GM12878 (cell line): ENCODE data around the gene MOCOS. TPM values are rescaled to one million over a fixed set of nuclear protein-coding genes. Genes with fewer than 3 reads are reported as not detected.

Source experiments
- ATF7 ChIP-seq: fragments of 450-650 bp; IDR thresholded peaks from 2 replicates; pipeline ENCODE4 v1.6.1; 2016; ENCODE audit warnings: low read depth, mild to moderate bottlenecking
- BACH1 ChIP-seq: fragments of 450-650 bp; IDR thresholded peaks from 2 replicates; pipeline ENCODE4 v1.6.1; 2017; ENCODE audit warnings: mild to moderate bottlenecking, borderline replicate concordance
- NRF1 ChIP-seq: conservative IDR thresholded peaks from 2 replicates; pipeline ENCODE4 v1.6.1; 2011; ENCODE audit warnings: mild to moderate bottlenecking, low read depth, low read length, improper control_type of control experiment
- PAX5 ChIP-seq: IDR thresholded peaks from 2 replicates; pipeline ENCODE4 v1.6.1; 2011; ENCODE audit warnings: low read depth, low read length, borderline replicate concordance
- PAX8 ChIP-seq: fragments of 450-650 bp; IDR thresholded peaks from 2 replicates; pipeline ENCODE4 v1.6.1; 2017; ENCODE audit warnings: mild to moderate bottlenecking, moderate library complexity
- RELB ChIP-seq: fragments of 450-650 bp; IDR thresholded peaks from 2 replicates; pipeline ENCODE4 v1.6.1; 2017; ENCODE audit warnings: low read depth, mild to moderate bottlenecking, moderate library complexity
- STAT3 ChIP-seq: IDR thresholded peaks from 2 replicates; pipeline ENCODE4 v1.6.1; 2011; ENCODE audit warnings: low read depth, low read length, improper control_type of control experiment
- TCF12 ChIP-seq: IDR thresholded peaks from 2 replicates; pipeline ENCODE4 v1.6.1; 2011; ENCODE audit warnings: low read depth, mild to moderate bottlenecking, low read length
- ZNF384 ChIP-seq: IDR thresholded peaks from 2 replicates; pipeline ENCODE4 v1.6.1; 2012; ENCODE audit warnings: low read depth, mild to moderate bottlenecking, low read length, improper control_type of control experiment, borderline replicate concordance
- polyA plus RNA-seq, 11 experiments: library from polyadenylated mRNA; depleted of rRNA in 4 of 11; unstranded in 6 of 11; stranded (reverse) in 5 of 11; fragments of >200 nt; fragmentation: Nextera tagmentation in 4 of 11; fragmentation: Illumina TruSeq in 1 of 11; extraction: Ambion mirVana in 4 of 11; extraction: Trizol in 1 of 11; gene quantifications; 1 replicate in 1 of 11; 2 replicates in 10 of 11; pipeline versions ENCODE4 v1.2.1 to v1.2.3, GENCODE V29; 2011 to 2016; ENCODE audit warnings: inconsistent platforms in 2 of 11, missing spikeins in 2 of 11, low read depth in 1 of 11
- total RNA-seq, 4 experiments: library from RNA; depleted of rRNA in 3 of 4; stranded (reverse); fragments of >200 nt in 3 of 4; fragmentation: Illumina TruSeq in 1 of 4; extraction: Trizol in 1 of 4; gene quantifications; 2 replicates each; pipeline versions ENCODE4 v1.2.1 to v1.2.3, GENCODE V29; 2013 to 2021
- TF ChIP-seq, protein P1 (sequence below): fragments of 450-650 bp; formaldehyde crosslinking; IDR thresholded peaks from 2 replicates; pipeline ENCODE4 v1.4.0; 2020; ENCODE audit warnings: mild to moderate bottlenecking, moderate library complexity
- TF ChIP-seq, protein P2 (sequence below): fragments of 450-650 bp; IDR thresholded peaks from 2 replicates; pipeline ENCODE4 v1.6.1; 2018; ENCODE audit warnings: borderline replicate concordance, mild to moderate bottlenecking; ENCODE audit not compliant: partially characterized antibody

The MOCOS gene
- total and polyA plus RNA-seq, 10 of the 15 experiments (the other 5 are each of a cell fraction or from before 2014, with no cell fraction given), result 0.16 to 0.56 (median 0.33) TPM

DNA sequence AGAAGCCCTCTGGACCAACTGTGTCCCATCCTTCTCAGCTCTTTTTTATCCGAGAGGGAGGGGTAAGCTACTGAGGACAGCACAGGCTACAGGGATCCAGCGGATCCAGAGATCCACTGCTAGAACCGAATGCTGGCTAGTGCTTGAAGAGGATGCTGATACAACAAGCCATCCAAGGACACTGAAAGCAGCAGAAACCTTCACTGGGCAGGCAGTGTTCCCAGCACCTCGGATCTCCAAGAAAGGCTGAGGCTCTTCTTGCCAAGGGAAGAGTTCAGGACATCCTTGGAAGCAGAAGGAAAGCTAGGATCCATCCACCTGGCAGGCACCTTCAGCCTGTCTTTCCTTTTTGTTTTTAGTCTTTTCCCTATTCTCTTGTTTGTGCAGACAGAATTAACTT, 97.0 kb downstream of the MOCOS start (continued):
- TF ChIP-seq, protein P1, sequence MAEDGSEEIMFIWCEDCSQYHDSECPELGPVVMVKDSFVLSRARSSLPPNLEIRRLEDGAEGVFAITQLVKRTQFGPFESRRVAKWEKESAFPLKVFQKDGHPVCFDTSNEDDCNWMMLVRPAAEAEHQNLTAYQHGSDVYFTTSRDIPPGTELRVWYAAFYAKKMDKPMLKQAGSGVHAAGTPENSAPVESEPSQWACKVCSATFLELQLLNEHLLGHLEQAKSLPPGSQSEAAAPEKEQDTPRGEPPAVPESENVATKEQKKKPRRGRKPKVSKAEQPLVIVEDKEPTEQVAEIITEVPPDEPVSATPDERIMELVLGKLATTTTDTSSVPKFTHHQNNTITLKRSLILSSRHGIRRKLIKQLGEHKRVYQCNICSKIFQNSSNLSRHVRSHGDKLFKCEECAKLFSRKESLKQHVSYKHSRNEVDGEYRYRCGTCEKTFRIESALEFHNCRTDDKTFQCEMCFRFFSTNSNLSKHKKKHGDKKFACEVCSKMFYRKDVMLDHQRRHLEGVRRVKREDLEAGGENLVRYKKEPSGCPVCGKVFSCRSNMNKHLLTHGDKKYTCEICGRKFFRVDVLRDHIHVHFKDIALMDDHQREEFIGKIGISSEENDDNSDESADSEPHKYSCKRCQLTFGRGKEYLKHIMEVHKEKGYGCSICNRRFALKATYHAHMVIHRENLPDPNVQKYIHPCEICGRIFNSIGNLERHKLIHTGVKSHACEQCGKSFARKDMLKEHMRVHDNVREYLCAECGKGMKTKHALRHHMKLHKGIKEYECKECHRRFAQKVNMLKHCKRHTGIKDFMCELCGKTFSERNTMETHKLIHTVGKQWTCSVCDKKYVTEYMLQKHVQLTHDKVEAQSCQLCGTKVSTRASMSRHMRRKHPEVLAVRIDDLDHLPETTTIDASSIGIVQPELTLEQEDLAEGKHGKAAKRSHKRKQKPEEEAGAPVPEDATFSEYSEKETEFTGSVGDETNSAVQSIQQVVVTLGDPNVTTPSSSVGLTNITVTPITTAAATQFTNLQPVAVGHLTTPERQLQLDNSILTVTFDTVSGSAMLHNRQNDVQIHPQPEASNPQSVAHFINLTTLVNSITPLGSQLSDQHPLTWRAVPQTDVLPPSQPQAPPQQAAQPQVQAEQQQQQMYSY (CRISPR knock-in tag), result no peak
- TF ChIP-seq ATF7 (no peak), ZNF384 (no peak), STAT3 (no peak), RELB (no peak), NRF1 (no peak), TCF12 (no peak), PAX8 (no peak), BACH1 (no peak), PAX5 (no peak)
- TF ChIP-seq, protein P2, sequence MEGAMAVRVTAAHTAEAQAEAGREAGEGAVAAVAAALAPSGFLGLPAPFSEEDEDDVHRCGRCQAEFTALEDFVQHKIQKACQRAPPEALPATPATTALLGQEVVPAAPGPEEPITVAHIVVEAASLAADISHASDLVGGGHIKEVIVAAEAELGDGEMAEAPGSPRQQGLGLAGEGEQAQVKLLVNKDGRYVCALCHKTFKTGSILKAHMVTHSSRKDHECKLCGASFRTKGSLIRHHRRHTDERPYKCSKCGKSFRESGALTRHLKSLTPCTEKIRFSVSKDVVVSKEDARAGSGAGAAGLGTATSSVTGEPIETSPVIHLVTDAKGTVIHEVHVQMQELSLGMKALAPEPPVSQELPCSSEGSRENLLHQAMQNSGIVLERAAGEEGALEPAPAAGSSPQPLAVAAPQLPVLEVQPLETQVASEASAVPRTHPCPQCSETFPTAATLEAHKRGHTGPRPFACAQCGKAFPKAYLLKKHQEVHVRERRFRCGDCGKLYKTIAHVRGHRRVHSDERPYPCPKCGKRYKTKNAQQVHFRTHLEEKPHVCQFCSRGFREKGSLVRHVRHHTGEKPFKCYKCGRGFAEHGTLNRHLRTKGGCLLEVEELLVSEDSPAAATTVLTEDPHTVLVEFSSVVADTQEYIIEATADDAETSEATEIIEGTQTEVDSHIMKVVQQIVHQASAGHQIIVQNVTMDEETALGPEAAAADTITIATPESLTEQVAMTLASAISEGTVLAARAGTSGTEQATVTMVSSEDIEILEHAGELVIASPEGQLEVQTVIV, result no peak
